Ectodermal cell (in vitro differentiated cells): ENCODE results near the gene IQSEC1.
"Not testable (repeated sequence)": the region's sequence is repeated elsewhere in the genome, so short reads cannot be mapped to it uniquely, and the experiment has no call there.

Source experiments
- H3K27ac ChIP-seq: 2 replicates; pipeline ENCODE4 v1.7.0; 2013; ENCODE audit warnings: mild to moderate bottlenecking, low read depth, low read length; ENCODE audit not compliant: insufficient read depth, poor library complexity, severe bottlenecking
- H3K27me3 ChIP-seq: 2 replicates; pipeline ENCODE4 v1.7.0; 2013; ENCODE audit warnings: mild to moderate bottlenecking, low read length; ENCODE audit not compliant: insufficient read depth, control insufficient read depth, poor library complexity, severe bottlenecking
- H3K36me3 ChIP-seq: one replicate; pipeline ENCODE4 v1.7.0; 2013; ENCODE audit warnings: low read length; ENCODE audit not compliant: control insufficient read depth, insufficient read depth
- H3K4me1 ChIP-seq: one replicate; pipeline ENCODE4 v1.7.0; 2013; ENCODE audit warnings: low read length; ENCODE audit not compliant: control insufficient read depth, insufficient read depth
- H3K4me3 ChIP-seq: 2 replicates; pipeline ENCODE4 v1.7.0; 2013; ENCODE audit warnings: low read depth, low read length, control low read depth; ENCODE audit not compliant: insufficient read depth
- H3K9me3 ChIP-seq: 2 replicates; pipeline ENCODE4 v1.7.0; 2013; ENCODE audit warnings: mild to moderate bottlenecking, low read length, moderate library complexity; ENCODE audit not compliant: control insufficient read depth
- WGBS, 2 experiments: methylation state at CpG; one replicate each; pipeline ENCODE4 v1.1.7; 2013; ENCODE audit warnings: missing lambda C conversion rate in 2 of 2; 5-methylcytosine and 5-hydroxymethylcytosine counted together

IQSEC1 gene

GRCh38 chr3:12881858-12882257, 191.4 kb downstream of the IQSEC1 start:
- not testable (repeated sequence) for H3K27me3 ChIP-seq, H3K36me3 ChIP-seq, H3K9me3 ChIP-seq, H3K4me3 ChIP-seq, H3K27ac ChIP-seq, H3K4me1 ChIP-seq
- 89 to 93% methylated on average over 12 of the region's 12 CpGs for WGBS, 2 experiments

GRCh38 chr3:12879191-12879815, 193.9 kb downstream of the IQSEC1 start:
- no peak overlapping the region for H3K27ac ChIP-seq
- H3K9me3 ChIP-seq, result no peaks in the 10 kb centered on the region
- H3K4me1 ChIP-seq, result peaks cover 18% of the 10 kb centered on the region
- 90 to 95% methylated on average over 5 of the region's 5 CpGs for WGBS, 2 experiments
- H3K27me3 ChIP-seq, result peaks cover 11% of the 10 kb centered on the region
- H3K4me3 ChIP-seq, result no peak overlapping the region
- no peaks in the 10 kb centered on the region for H3K36me3 ChIP-seq

- not testable (repeated sequence) for H3K36me3 ChIP-seq, H3K4me3 ChIP-seq, H3K9me3 ChIP-seq, H3K27ac ChIP-seq
- peaks cover 21% of the 10 kb centered on the region for H3K4me1 ChIP-seq
- WGBS, 2 experiments, result 83 to 87% methylated on average over 2 of the region's 2 CpGs
- H3K27me3 ChIP-seq, result peaks cover 11% of the 10 kb centered on the region
Measured at GRCh38 chr3:12878758-12879157, 194.5 kb downstream of the IQSEC1 start.

GRCh38 chr3:12878141-12878574, 195.1 kb downstream of the IQSEC1 start:
- Histone ChIP-seq H3K27me3 (peaks cover 11% of the 10 kb centered on the region), H3K4me1 (peaks cover 21% of the 10 kb centered on the region), H3K4me3 (no peak overlapping the region), H3K27ac (no peak overlapping the region), H3K36me3 (no peaks in the 10 kb centered on the region), H3K9me3 (no peaks in the 10 kb centered on the region)
- 59 to 76% methylated on average over 2 of the region's 2 CpGs for WGBS, 2 experiments

GRCh38 chr3:12877040-12877439, 196.2 kb downstream of the IQSEC1 start:
- WGBS, 2 experiments, result 92 to 94% methylated on average over 7 of the region's 7 CpGs
- Histone ChIP-seq H3K27ac (no peak overlapping the region), H3K27me3 (peaks cover 11% of the 10 kb centered on the region), H3K36me3 (no peaks in the 10 kb centered on the region), H3K4me1 (peaks cover 21% of the 10 kb centered on the region), H3K4me3 (no peak overlapping the region), H3K9me3 (no peaks in the 10 kb centered on the region)

- Histone ChIP-seq H3K27me3 (peaks cover 11% of the 10 kb centered on the region), H3K4me1 (peaks cover 21% of the 10 kb centered on the region), H3K27ac (no peak overlapping the region), H3K4me3 (peak overlapping the region; percentile 26), H3K36me3 (no peaks in the 10 kb centered on the region), H3K9me3 (no peaks in the 10 kb centered on the region)
- WGBS, 2 experiments, result 16 to 17% methylated on average over 60 of the region's 60 CpGs
Measured at GRCh38 chr3:12875857-12876836, 197.1 kb downstream of the IQSEC1 start.

- Histone ChIP-seq H3K27ac (no peak overlapping the region), H3K4me1 (peaks cover 18% of the 10 kb centered on the region), H3K9me3 (no peaks in the 10 kb centered on the region), H3K4me3 (no peak overlapping the region), H3K27me3 (peaks cover 14% of the 10 kb centered on the region), H3K36me3 (no peaks in the 10 kb centered on the region)
- WGBS, 2 experiments, result 86 to 89% methylated on average over 12 of the region's 12 CpGs
Measured at GRCh38 chr3:12871404-12871983, 201.7 kb downstream of the IQSEC1 start.

- Histone ChIP-seq H3K27ac (no peak overlapping the region), H3K27me3 (peaks cover 14% of the 10 kb centered on the region), H3K4me1 (peaks cover 17% of the 10 kb centered on the region), H3K9me3 (no peaks in the 10 kb centered on the region), H3K36me3 (no peaks in the 10 kb centered on the region), H3K4me3 (no peak overlapping the region)
- WGBS, 2 experiments, result 71 to 78% methylated on average over 7 to 9 of the region's 9 CpGs
Measured at GRCh38 chr3:12870942-12871341, 202.3 kb downstream of the IQSEC1 start.

GRCh38 chr3:12869035-12869621, 204.1 kb downstream of the IQSEC1 start:
- Histone ChIP-seq H3K4me3 (peak overlapping the region; percentile 44), H3K4me1 (peaks cover 9% of the 10 kb centered on the region), H3K36me3 (no peaks in the 10 kb centered on the region), H3K27me3 (peaks cover 8% of the 10 kb centered on the region), H3K27ac (peak overlapping the region; percentile 36), H3K9me3 (no peaks in the 10 kb centered on the region)
- WGBS, 2 experiments, result 8% methylated on average over 28 of the region's 28 CpGs
